ENCODE data around the gene THSD7B. TPM values are rescaled to one million over a fixed set of nuclear protein-coding genes. Genes with fewer than 3 reads are reported as not detected.
"Not testable (repeated sequence)": the region's sequence is repeated elsewhere in the genome, so short reads cannot be mapped to it uniquely, and the experiment has no call there.

Gene THSD7B
- total RNA-seq, 1 experiment from 2014 or later, result 6.9 TPM

DNA sequence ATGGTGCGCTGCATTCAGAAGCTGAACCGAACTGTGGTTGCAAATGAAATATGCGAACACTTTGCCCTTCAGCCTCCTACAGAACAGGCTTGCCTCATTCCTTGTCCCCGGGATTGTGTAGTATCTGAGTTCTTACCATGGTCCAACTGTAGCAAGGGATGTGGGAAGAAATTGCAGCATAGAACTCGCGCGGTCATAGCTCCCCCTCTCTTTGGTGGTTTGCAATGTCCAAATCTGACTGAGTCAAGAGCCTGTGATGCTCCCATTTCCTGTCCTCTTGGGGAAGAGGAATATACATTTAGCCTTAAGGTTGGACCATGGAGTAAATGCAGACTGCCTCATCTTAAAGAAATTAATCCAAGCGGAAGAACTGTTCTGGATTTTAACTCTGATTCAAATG is 291.4 kb downstream of the THSD7B start:
- no peaks in the 10 kb centered on the region for H3K36me3 ChIP-seq (ENCODE audit: control insufficient read depth, insufficient read depth, low read length)
- H3K9me3 Mint-ChIP-seq (ENCODE audit: unreplicated experiment), result no peaks in the 10 kb centered on the region
- no peaks in the 10 kb centered on the region for H3K4me1 Mint-ChIP-seq (ENCODE audit: low read depth, unreplicated experiment)
- H3K4me3 Mint-ChIP-seq (ENCODE audit: unreplicated experiment), result no peak overlapping the region
- H3K27me3 Mint-ChIP-seq (ENCODE audit: insufficient read depth, unreplicated experiment), result no peaks in the 10 kb centered on the region
- TF ChIP-seq, protein P1, sequence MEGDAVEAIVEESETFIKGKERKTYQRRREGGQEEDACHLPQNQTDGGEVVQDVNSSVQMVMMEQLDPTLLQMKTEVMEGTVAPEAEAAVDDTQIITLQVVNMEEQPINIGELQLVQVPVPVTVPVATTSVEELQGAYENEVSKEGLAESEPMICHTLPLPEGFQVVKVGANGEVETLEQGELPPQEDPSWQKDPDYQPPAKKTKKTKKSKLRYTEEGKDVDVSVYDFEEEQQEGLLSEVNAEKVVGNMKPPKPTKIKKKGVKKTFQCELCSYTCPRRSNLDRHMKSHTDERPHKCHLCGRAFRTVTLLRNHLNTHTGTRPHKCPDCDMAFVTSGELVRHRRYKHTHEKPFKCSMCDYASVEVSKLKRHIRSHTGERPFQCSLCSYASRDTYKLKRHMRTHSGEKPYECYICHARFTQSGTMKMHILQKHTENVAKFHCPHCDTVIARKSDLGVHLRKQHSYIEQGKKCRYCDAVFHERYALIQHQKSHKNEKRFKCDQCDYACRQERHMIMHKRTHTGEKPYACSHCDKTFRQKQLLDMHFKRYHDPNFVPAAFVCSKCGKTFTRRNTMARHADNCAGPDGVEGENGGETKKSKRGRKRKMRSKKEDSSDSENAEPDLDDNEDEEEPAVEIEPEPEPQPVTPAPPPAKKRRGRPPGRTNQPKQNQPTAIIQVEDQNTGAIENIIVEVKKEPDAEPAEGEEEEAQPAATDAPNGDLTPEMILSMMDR (IDR thresholded peaks at IDR 0.05; ENCODE audit: insufficient read depth in 1 of 2, low read depth in 1 of 2, low read length in 1 of 2, severe bottlenecking in 1 of 2, unreplicated experiment in 1 of 2), result peak in 1 of 2 experiments; percentile 3
- no peak overlapping the region for H3K27ac Mint-ChIP-seq (ENCODE audit: unreplicated experiment)
- H3K36me3 Mint-ChIP-seq (ENCODE audit: insufficient read depth, unreplicated experiment), result no peaks in the 10 kb centered on the region
- no peaks in the 10 kb centered on the region for H3K4me1 ChIP-seq
- H3K9me3 ChIP-seq, result no peaks in the 10 kb centered on the region
- no peak overlapping the region for H3K4me3 ChIP-seq (ENCODE audit: low read depth, low read length)
- intact Hi-C loops (cut with micrococcal nuclease; ENCODE audit: unreplicated experiment), result loop anchor here (10.0 kb wide), 1 partner anchor 182 kb away; no protein-coding TSS in a partner anchor
- CTCF ChIA-PET, result no interaction called here
- POLR2A ChIA-PET, result no interaction called here
- no peaks in the 10 kb centered on the region for H3K27me3 ChIP-seq (replicated peaks; ENCODE audit: control insufficient read depth, insufficient read depth, low read length)
- no peak for DNase-seq
- BruUV-seq (replicated peaks), result no TSS peak

DNA sequence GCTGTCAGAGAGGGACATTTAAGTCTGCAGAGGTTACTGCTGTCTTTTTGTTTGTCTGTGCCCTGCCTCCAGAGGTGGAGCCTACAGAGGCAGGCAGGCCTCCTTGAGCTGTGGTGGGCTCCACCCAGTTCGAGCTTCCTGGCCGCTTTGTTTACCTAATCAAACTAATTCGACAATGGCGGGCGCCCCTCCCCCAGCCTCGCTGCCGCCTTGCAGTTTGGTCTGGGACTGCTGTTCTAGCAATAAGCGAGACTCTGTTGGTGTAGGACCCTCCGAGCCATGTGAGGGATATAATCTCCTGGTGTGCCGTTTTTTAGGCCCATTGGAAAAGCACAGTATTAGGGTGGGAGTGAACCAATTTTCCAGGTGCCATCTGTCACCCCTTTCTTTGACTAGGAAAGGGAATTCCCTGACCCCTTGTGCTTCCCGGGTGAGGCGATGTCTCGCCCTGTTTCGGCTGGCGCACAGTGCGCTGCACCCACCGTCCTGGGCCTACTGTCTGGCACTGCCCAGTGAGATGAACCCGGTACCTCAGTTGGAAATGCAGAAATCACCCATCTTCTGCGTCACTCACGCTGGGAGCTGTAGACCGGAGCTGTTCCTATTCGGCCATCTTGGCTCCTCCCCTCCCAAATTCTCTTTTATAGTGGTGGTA is 310.9 kb downstream of the THSD7B start:
- H3K4me3 ChIP-seq (ENCODE audit: low read depth, low read length); H3K36me3 ChIP-seq (ENCODE audit: control insufficient read depth, insufficient read depth, low read length); intact Hi-C loops (cut with micrococcal nuclease; ENCODE audit: unreplicated experiment); H3K27me3 Mint-ChIP-seq (ENCODE audit: insufficient read depth, unreplicated experiment); H3K4me3 Mint-ChIP-seq (ENCODE audit: unreplicated experiment); DNase-seq; H3K36me3 Mint-ChIP-seq (ENCODE audit: insufficient read depth, unreplicated experiment); H3K27me3 ChIP-seq (replicated peaks; ENCODE audit: control insufficient read depth, insufficient read depth, low read length); POLR2A ChIA-PET; BruUV-seq (replicated peaks); CTCF ChIA-PET; H3K4me1 ChIP-seq; H3K4me1 Mint-ChIP-seq (ENCODE audit: low read depth, unreplicated experiment); H3K9me3 ChIP-seq; H3K27ac Mint-ChIP-seq (ENCODE audit: unreplicated experiment): not testable (repeated sequence)
- peaks cover 17% of the 10 kb centered on the region for H3K9me3 Mint-ChIP-seq (ENCODE audit: unreplicated experiment)

DNA sequence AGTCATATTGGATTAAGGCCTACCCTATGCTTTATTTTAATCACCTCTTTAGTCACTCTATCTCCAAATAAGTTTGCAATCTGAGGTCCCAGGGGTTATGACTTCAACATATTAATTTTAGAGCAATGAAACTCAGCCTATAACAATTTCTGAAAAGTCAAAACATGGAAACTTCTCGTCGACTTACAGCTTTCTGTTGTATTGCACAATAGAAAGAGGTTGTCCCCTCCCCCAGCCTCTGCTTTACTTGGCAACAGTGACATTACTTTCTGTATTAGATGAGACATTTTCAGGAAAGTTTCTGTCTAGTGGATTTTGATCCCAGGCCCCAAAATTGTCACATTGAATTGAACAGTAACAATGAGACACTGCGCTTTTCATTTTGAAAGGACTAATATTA is 326.4 kb downstream of the THSD7B start:
- no TSS peak for BruUV-seq (replicated peaks)
- Mint-ChIP-seq H3K4me3 (ENCODE audit: unreplicated experiment) (no peak overlapping the region), H3K27me3 (ENCODE audit: insufficient read depth, unreplicated experiment) (no peaks in the 10 kb centered on the region), H3K4me1 (ENCODE audit: low read depth, unreplicated experiment) (no peaks in the 10 kb centered on the region), H3K36me3 (ENCODE audit: insufficient read depth, unreplicated experiment) (no peaks in the 10 kb centered on the region), H3K9me3 (ENCODE audit: unreplicated experiment) (no peaks in the 10 kb centered on the region), H3K27ac (ENCODE audit: unreplicated experiment) (no peak overlapping the region)
- intact Hi-C loops (cut with micrococcal nuclease; ENCODE audit: unreplicated experiment), result no loop called here
- Histone ChIP-seq H3K27me3 (replicated peaks; ENCODE audit: control insufficient read depth, insufficient read depth, low read length) (no peaks in the 10 kb centered on the region), H3K4me1 (no peaks in the 10 kb centered on the region), H3K4me3 (ENCODE audit: low read depth, low read length) (no peak overlapping the region), H3K36me3 (ENCODE audit: control insufficient read depth, insufficient read depth, low read length) (no peaks in the 10 kb centered on the region), H3K9me3 (no peaks in the 10 kb centered on the region)
- ChIA-PET CTCF (no interaction called here), POLR2A (no interaction called here)
- TF ChIP-seq, protein P1 (IDR thresholded peaks at IDR 0.05; ENCODE audit: insufficient read depth in 1 of 2, low read depth in 1 of 2, low read length in 1 of 2, severe bottlenecking in 1 of 2, unreplicated experiment in 1 of 2), result no peak
- DNase-seq, result no peak

DNA sequence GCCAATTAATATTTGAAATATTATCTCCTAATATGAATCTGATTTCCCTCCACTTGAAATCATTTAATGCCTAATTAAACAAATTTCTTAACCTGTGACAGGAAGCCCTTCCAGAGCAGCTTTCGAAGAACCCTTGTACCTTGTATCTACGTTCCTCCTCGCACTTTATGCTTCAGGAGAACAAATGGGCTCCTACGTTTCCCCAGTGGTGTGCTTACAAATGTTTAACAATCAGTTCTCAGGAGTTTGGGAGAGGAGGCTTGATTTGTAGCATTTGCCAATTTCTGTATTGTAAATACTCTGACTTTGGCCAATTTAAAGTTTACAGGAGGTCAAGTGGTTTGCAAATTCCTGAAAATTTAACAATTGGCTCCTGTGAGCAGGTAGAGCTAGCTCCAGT is 327.8 kb downstream of the THSD7B start:
- H3K27ac Mint-ChIP-seq (ENCODE audit: unreplicated experiment), result no peak overlapping the region
- no peaks in the 10 kb centered on the region for H3K27me3 ChIP-seq (replicated peaks; ENCODE audit: control insufficient read depth, insufficient read depth, low read length)

More for the DNA sequence above, 327.8 kb downstream of the THSD7B start:
- Histone ChIP-seq H3K36me3 (ENCODE audit: control insufficient read depth, insufficient read depth, low read length) (no peaks in the 10 kb centered on the region), H3K4me3 (ENCODE audit: low read depth, low read length) (no peak overlapping the region), H3K4me1 (no peaks in the 10 kb centered on the region), H3K9me3 (no peaks in the 10 kb centered on the region)
- Mint-ChIP-seq H3K4me3 (ENCODE audit: unreplicated experiment) (no peak overlapping the region), H3K36me3 (ENCODE audit: insufficient read depth, unreplicated experiment) (no peaks in the 10 kb centered on the region), H3K27me3 (ENCODE audit: insufficient read depth, unreplicated experiment) (no peaks in the 10 kb centered on the region), H3K4me1 (ENCODE audit: low read depth, unreplicated experiment) (no peaks in the 10 kb centered on the region), H3K9me3 (ENCODE audit: unreplicated experiment) (no peaks in the 10 kb centered on the region)
- DNase-seq, result no peak
- no TSS peak for BruUV-seq (replicated peaks)
- CTCF ChIA-PET, result no interaction called here
- TF ChIP-seq, protein P1 (IDR thresholded peaks at IDR 0.05; ENCODE audit: insufficient read depth in 1 of 2, low read depth in 1 of 2, low read length in 1 of 2, severe bottlenecking in 1 of 2, unreplicated experiment in 1 of 2), result no peak
- intact Hi-C loops (cut with micrococcal nuclease; ENCODE audit: unreplicated experiment), result no loop called here
- POLR2A ChIA-PET, result no interaction called here

Data from Caco-2 (cell line).